HepG2 (cell line): ENCODE measurements around the gene SPNS1. TPM values are rescaled to one million over a fixed set of nuclear protein-coding genes. Genes with fewer than 3 reads are reported as not detected.

Experiments
- FOXK2 ChIP-seq: fragments of 450-650 bp; IDR thresholded peaks from 2 replicates; pipeline ENCODE4 v1.6.1; 2016
- HMG20A ChIP-seq: IDR thresholded peaks from 2 replicates; pipeline ENCODE4 v1.6.1; 2016; ENCODE audit warnings: borderline replicate concordance
- MBD4 ChIP-seq: IDR thresholded peaks from 2 replicates; pipeline ENCODE4 v1.6.1; 2012; ENCODE audit warnings: low read length, inconsistent platforms, borderline replicate concordance
- MXD4 ChIP-seq: IDR thresholded peaks from 2 replicates; pipeline ENCODE4 v1.6.1; 2016; ENCODE audit warnings: mild to moderate bottlenecking, missing biosample characterization, missing genetic modification reagents
- MZF1 ChIP-seq: sonication (generic); formaldehyde crosslinking; IDR thresholded peaks from 2 replicates; pipeline ENCODE4 v1.8.1; 2023; ENCODE audit warnings: mild to moderate bottlenecking, missing genetic modification reagents, borderline replicate concordance
- NCOR1 ChIP-seq: fragments of 200-600 bp; sonication (generic); IDR thresholded peaks from 2 replicates; pipeline ENCODE4 v1.7.0; 2017; ENCODE audit warnings: antibody characterized with exemption, low read length, borderline replicate concordance
- NR2C2 ChIP-seq: sonication (generic); formaldehyde crosslinking; IDR thresholded peaks from 2 replicates; pipeline ENCODE4 v1.4.0; 2020; ENCODE audit warnings: missing genetic modification reagents, mild to moderate bottlenecking, moderate library complexity, borderline replicate concordance
- SNRNP70 ChIP-seq: fragments of 200-400 bp; formaldehyde crosslinking; IDR thresholded peaks from 2 replicates; pipeline ENCODE4 v1.6.1; 2017; ENCODE audit warnings: mild to moderate bottlenecking, low read depth, low read length, moderate library complexity
- ZFX ChIP-seq: sonication (generic); formaldehyde crosslinking; IDR thresholded peaks from 2 replicates; pipeline ENCODE4 v1.4.0; 2020; ENCODE audit warnings: mild to moderate bottlenecking, low read depth, missing genetic modification reagents, moderate library complexity
- ZNF143 ChIP-seq: sonication (generic); formaldehyde crosslinking; IDR thresholded peaks from 2 replicates; pipeline ENCODE4 v1.4.0; 2020; ENCODE audit warnings: missing genetic modification reagents
- ZNF343 ChIP-seq: sonication (generic); formaldehyde crosslinking; IDR thresholded peaks from 2 replicates; pipeline ENCODE4 v1.4.0; 2020; ENCODE audit warnings: mild to moderate bottlenecking, missing genetic modification reagents
- ZNF496 ChIP-seq: sonication (generic); formaldehyde crosslinking; IDR thresholded peaks from 2 replicates; pipeline ENCODE4 v1.8.1; 2023; ENCODE audit warnings: mild to moderate bottlenecking, moderate library complexity, missing genetic modification reagents; ENCODE audit not compliant: insufficient replicate concordance
- ZNF713 ChIP-seq: sonication (generic); formaldehyde crosslinking; IDR thresholded peaks from 2 replicates; pipeline ENCODE4 v1.4.0; 2020; ENCODE audit warnings: mild to moderate bottlenecking, missing genetic modification reagents
- ZNF788 ChIP-seq: sonication (generic); formaldehyde crosslinking; IDR thresholded peaks from 2 replicates; pipeline ENCODE4 v1.5.0; 2020; ENCODE audit warnings: mild to moderate bottlenecking, missing genetic modification reagents, borderline replicate concordance
- ZSCAN22 ChIP-seq: sonication (generic); formaldehyde crosslinking; IDR thresholded peaks from 2 replicates; pipeline ENCODE4 v1.4.0; 2020; ENCODE audit warnings: mild to moderate bottlenecking, missing genetic modification reagents
- polyA plus RNA-seq, 8 experiments: library from polyadenylated mRNA; depleted of rRNA in 3 of 8; stranded (reverse) in 7 of 8; unstranded in 1 of 8; fragments of >200 nt; fragmentation: Illumina TruSeq in 4 of 8; extraction: Trizol in 4 of 8; gene quantifications; 2 replicates each; pipeline versions ENCODE4 v1.2.1 to v1.2.3, GENCODE V29; 2011 to 2016; ENCODE audit warnings: low read depth in 4 of 8, missing spikeins in 1 of 8, mixed read lengths in 1 of 8; ENCODE audit not compliant: insufficient read depth in 1 of 8
- total RNA-seq, 5 experiments: library from RNA; depleted of rRNA; stranded (reverse); fragments of >200 nt; fragmentation: Illumina TruSeq; extraction: Trizol; gene quantifications; 2 replicates each; pipeline ENCODE4 v1.2.3, GENCODE V29; 2016; ENCODE audit warnings: low read depth in 1 of 5
- TF ChIP-seq, protein P1 (sequence below): sonication (generic); formaldehyde crosslinking; IDR thresholded peaks from 2 replicates; pipeline ENCODE4 v1.5.0; 2020; ENCODE audit warnings: mild to moderate bottlenecking, missing genetic modification reagents
- TF ChIP-seq, protein P2 (sequence below): sonication (generic); formaldehyde crosslinking; IDR thresholded peaks from 2 replicates; pipeline ENCODE4 v1.5.0; 2020; ENCODE audit warnings: mild to moderate bottlenecking, missing genetic modification reagents, borderline replicate concordance
- TF ChIP-seq, protein P3 (sequence below): sonication (generic); formaldehyde crosslinking; IDR thresholded peaks from 2 replicates; pipeline ENCODE4 v1.5.0; 2020; ENCODE audit warnings: missing genetic modification reagents, mild to moderate bottlenecking, borderline replicate concordance
- TF ChIP-seq, protein P4 (sequence below): sonication (generic); formaldehyde crosslinking; IDR thresholded peaks from 2 replicates; pipeline ENCODE4 v1.5.1; 2020; ENCODE audit warnings: mild to moderate bottlenecking, moderate library complexity, missing genetic modification reagents

Gene SPNS1
- total and polyA plus RNA-seq, 2 of the 13 experiments (the other 11 are each of a cell fraction or from before 2014, with no cell fraction given) = 25.6 to 38.8 TPM

DNA sequence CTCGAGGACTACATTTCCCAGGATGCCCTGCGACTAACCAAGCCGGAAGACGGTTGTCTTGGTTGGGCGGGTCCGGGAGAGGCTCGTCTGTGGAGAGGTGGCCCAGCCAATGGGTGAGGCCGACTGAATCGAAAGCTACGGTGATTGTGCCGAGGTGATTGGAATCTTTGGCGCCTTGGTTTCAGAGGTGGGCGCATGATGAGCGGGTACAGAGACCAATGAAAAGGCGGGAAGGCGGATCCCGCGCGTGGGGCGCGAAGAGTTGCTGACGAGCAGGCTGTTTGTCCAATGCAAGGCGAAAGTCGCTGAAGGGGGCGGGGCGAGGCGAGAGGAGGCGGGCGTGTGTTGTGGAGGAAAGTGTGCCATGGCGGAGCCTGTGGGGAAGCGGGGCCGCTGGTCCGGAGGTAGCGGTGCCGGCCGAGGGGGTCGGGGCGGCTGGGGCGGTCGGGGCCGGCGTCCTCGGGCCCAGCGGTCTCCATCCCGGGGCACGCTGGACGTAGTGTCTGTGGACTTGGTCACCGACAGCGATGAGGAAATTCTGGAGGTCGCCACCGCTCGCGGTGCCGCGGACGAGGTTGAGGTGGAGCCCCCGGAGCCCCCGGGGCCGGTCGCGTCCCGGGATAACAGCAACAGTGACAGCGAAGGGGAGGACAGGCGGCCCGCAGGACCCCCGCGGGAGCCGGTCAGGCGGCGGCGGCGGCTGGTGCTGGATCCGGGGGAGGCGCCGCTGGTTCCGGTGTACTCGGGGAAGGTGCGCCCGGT lies 23.7 kb upstream of the SPNS1 start, which contains the start of gene NFATC2IP (continued):
- TF ChIP-seq MZF1 (no peak), FOXK2 (peak; percentile 38; the same call in 1 of the 2 replicates), ZNF343 (CRISPR knock-in tag) (peak; percentile 95; the same call in 1 of the 2 replicates), NR2C2 (CRISPR knock-in tag) (peak; percentile 80), SNRNP70 (no peak), NCOR1 (no peak), ZNF496 (CRISPR knock-in tag) (no peak), MXD4 (CRISPR knock-in tag) (no peak), ZNF143 (CRISPR knock-in tag) (peak; percentile 96), ZNF788 (CRISPR knock-in tag) (peak; percentile 31; the same call in 1 of the 2 replicates), ZNF713 (CRISPR knock-in tag) (no peak), HMG20A (CRISPR knock-in tag) (no peak), ZSCAN22 (CRISPR knock-in tag) (no peak), MBD4 (no peak), ZFX (CRISPR knock-in tag) (peak; percentile 79; the same call in 1 of the 2 replicates)
- TF ChIP-seq, protein P1, sequence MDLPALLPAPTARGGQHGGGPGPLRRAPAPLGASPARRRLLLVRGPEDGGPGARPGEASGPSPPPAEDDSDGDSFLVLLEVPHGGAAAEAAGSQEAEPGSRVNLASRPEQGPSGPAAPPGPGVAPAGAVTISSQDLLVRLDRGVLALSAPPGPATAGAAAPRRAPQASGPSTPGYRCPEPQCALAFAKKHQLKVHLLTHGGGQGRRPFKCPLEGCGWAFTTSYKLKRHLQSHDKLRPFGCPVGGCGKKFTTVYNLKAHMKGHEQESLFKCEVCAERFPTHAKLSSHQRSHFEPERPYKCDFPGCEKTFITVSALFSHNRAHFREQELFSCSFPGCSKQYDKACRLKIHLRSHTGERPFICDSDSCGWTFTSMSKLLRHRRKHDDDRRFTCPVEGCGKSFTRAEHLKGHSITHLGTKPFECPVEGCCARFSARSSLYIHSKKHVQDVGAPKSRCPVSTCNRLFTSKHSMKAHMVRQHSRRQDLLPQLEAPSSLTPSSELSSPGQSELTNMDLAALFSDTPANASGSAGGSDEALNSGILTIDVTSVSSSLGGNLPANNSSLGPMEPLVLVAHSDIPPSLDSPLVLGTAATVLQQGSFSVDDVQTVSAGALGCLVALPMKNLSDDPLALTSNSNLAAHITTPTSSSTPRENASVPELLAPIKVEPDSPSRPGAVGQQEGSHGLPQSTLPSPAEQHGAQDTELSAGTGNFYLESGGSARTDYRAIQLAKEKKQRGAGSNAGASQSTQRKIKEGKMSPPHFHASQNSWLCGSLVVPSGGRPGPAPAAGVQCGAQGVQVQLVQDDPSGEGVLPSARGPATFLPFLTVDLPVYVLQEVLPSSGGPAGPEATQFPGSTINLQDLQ = no peak
- TF ChIP-seq, protein P2, sequence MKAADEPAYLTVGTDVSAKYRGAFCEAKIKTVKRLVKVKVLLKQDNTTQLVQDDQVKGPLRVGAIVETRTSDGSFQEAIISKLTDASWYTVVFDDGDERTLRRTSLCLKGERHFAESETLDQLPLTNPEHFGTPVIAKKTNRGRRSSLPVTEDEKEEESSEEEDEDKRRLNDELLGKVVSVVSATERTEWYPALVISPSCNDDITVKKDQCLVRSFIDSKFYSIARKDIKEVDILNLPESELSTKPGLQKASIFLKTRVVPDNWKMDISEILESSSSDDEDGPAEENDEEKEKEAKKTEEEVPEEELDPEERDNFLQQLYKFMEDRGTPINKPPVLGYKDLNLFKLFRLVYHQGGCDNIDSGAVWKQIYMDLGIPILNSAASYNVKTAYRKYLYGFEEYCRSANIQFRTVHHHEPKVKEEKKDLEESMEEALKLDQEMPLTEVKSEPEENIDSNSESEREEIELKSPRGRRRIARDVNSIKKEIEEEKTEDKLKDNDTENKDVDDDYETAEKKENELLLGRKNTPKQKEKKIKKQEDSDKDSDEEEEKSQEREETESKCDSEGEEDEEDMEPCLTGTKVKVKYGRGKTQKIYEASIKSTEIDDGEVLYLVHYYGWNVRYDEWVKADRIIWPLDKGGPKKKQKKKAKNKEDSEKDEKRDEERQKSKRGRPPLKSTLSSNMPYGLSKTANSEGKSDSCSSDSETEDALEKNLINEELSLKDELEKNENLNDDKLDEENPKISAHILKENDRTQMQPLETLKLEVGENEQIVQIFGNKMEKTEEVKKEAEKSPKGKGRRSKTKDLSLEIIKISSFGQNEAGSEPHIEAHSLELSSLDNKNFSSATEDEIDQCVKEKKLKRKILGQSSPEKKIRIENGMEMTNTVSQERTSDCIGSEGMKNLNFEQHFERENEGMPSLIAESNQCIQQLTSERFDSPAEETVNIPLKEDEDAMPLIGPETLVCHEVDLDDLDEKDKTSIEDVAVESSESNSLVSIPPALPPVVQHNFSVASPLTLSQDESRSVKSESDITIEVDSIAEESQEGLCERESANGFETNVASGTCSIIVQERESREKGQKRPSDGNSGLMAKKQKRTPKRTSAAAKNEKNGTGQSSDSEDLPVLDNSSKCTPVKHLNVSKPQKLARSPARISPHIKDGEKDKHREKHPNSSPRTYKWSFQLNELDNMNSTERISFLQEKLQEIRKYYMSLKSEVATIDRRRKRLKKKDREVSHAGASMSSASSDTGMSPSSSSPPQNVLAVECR (CRISPR knock-in tag) = peak; percentile 92
- TF ChIP-seq, protein P3, sequence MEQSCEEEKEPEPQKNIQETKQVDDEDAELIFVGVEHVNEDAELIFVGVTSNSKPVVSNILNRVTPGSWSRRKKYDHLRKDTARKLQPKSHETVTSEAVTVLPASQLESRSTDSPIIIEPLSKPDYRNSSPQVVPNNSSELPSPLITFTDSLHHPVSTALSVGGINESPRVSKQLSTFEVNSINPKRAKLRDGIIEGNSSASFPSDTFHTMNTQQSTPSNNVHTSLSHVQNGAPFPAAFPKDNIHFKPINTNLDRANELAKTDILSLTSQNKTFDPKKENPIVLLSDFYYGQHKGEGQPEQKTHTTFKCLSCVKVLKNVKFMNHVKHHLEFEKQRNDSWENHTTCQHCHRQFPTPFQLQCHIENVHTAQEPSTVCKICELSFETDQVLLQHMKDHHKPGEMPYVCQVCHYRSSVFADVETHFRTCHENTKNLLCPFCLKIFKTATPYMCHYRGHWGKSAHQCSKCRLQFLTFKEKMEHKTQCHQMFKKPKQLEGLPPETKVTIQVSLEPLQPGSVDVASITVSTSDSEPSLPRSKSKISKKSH (CRISPR knock-in tag) = 0 out of 2 replicates have a peak, but pooled peaks have one; percentile 14
- TF ChIP-seq, protein P4, sequence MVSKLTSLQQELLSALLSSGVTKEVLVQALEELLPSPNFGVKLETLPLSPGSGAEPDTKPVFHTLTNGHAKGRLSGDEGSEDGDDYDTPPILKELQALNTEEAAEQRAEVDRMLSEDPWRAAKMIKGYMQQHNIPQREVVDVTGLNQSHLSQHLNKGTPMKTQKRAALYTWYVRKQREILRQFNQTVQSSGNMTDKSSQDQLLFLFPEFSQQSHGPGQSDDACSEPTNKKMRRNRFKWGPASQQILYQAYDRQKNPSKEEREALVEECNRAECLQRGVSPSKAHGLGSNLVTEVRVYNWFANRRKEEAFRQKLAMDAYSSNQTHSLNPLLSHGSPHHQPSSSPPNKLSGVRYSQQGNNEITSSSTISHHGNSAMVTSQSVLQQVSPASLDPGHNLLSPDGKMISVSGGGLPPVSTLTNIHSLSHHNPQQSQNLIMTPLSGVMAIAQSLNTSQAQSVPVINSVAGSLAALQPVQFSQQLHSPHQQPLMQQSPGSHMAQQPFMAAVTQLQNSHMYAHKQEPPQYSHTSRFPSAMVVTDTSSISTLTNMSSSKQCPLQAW (CRISPR knock-in tag) = peak; percentile 96
